GM13976 (cell line): ENCODE results near the gene CHRNA3.

Experiments used
- DNase-seq: peaks from one replicate; pipeline ENCODE4 v3.0.0; 2012; ENCODE audit warnings: low spot score
- in situ Hi-C: fragments of 300-500 bp; cut with MboI; formaldehyde crosslinking; loops from one replicate; pipeline ENCODE4 v1.12.0; 2022; ENCODE audit warnings: low sequenced_read_pairs, mixed read lengths, inconsistent platforms; ENCODE audit not compliant: unreplicated experiment
- TF ChIP-seq, protein P1 (sequence below): IDR thresholded peaks from 2 replicates; pipeline ENCODE4 v1.5.1; 2012; ENCODE audit warnings: borderline replicate concordance, mild to moderate bottlenecking; ENCODE audit not compliant: insufficient read depth; ENCODE audit errors: extremely low read depth, missing control alignments, control extremely low read depth

CHRNA3 gene

DNA sequence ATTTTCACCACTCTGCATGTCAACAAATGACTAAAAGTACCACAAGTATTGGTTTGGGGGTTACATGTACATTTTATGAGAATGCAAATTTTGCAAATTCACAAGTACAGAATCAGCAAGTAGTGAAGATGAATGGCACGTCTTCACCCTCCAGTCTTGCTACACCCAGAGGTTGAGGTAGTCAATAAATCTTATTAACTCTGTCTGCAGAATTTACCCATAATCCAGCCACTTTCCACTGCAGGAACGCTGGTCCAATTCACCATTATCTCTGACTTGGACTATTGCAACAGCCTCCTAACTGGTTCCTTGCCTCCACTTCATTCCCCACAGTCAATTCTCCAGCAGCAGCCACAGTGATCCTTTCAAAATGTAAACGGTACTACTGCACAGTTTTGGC, 70.0 kb downstream of the CHRNA3 start:
- TF ChIP-seq, protein P1, sequence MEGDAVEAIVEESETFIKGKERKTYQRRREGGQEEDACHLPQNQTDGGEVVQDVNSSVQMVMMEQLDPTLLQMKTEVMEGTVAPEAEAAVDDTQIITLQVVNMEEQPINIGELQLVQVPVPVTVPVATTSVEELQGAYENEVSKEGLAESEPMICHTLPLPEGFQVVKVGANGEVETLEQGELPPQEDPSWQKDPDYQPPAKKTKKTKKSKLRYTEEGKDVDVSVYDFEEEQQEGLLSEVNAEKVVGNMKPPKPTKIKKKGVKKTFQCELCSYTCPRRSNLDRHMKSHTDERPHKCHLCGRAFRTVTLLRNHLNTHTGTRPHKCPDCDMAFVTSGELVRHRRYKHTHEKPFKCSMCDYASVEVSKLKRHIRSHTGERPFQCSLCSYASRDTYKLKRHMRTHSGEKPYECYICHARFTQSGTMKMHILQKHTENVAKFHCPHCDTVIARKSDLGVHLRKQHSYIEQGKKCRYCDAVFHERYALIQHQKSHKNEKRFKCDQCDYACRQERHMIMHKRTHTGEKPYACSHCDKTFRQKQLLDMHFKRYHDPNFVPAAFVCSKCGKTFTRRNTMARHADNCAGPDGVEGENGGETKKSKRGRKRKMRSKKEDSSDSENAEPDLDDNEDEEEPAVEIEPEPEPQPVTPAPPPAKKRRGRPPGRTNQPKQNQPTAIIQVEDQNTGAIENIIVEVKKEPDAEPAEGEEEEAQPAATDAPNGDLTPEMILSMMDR: no peak
- no peak for DNase-seq
- in situ Hi-C loops: no loop called here

DNA sequence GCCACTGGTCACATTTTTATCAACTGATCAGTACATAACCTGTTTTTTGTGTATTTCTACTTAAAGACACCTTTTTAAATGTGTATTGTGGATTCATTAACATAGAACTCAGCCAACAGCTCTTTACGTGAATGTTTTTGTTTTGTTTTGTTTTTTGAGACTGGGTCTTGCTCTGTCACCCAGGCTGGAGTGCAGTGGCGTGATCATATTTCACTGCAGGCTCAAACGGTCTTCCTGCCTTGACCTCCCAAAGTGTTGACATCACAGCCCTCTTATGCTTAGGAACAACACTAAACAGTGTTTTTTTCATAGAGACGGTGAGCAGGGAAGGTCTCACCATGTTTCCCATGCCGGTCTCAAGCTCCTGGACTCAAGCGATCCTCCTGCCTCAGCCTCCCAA, 70.6 kb downstream of the CHRNA3 start:
- TF ChIP-seq, protein P1: no peak
- in situ Hi-C loops: no loop called here
- no peak for DNase-seq
